ENCODE data around the gene SLC39A11. TPM values are rescaled to one million over a fixed set of nuclear protein-coding genes. Genes with fewer than 3 reads are reported as not detected.

Gene SLC39A11
- total RNA-seq, 1 experiment from 2014 or later = 56.1 TPM

GRCh38 chr17:73104450-73104849 lies 12.0 kb upstream of the SLC39A11 start:
- no peak for DNase-seq (ENCODE audit: low read depth, low spot score)
- Histone ChIP-seq H3K27me3 (ENCODE audit: control insufficient read depth, insufficient read depth, low read length) (no peaks in the 10 kb centered on the region), H3K9me3 (ENCODE audit: control insufficient read depth, insufficient read depth, low read depth, low read length) (no peaks in the 10 kb centered on the region), H3K4me3 (ENCODE audit: low read depth in 2 of 2, low read length in 2 of 2) (no peak overlapping the region), H3K36me3 (ENCODE audit: control insufficient read depth, insufficient read depth, low read length) (no peaks in the 10 kb centered on the region), H3K27ac (ENCODE audit: low read length) (no peak overlapping the region), H3K4me1 (ENCODE audit: control insufficient read depth, insufficient read depth, low read length) (no peaks in the 10 kb centered on the region)
- ChIA-PET CTCF (no interaction called here), POLR2A (no interaction called here)
- no peak for TF ChIP-seq TCF7L2 (IDR thresholded peaks at IDR 0.05; ENCODE audit: low read depth, low read length)
- TF ChIP-seq, protein P1, sequence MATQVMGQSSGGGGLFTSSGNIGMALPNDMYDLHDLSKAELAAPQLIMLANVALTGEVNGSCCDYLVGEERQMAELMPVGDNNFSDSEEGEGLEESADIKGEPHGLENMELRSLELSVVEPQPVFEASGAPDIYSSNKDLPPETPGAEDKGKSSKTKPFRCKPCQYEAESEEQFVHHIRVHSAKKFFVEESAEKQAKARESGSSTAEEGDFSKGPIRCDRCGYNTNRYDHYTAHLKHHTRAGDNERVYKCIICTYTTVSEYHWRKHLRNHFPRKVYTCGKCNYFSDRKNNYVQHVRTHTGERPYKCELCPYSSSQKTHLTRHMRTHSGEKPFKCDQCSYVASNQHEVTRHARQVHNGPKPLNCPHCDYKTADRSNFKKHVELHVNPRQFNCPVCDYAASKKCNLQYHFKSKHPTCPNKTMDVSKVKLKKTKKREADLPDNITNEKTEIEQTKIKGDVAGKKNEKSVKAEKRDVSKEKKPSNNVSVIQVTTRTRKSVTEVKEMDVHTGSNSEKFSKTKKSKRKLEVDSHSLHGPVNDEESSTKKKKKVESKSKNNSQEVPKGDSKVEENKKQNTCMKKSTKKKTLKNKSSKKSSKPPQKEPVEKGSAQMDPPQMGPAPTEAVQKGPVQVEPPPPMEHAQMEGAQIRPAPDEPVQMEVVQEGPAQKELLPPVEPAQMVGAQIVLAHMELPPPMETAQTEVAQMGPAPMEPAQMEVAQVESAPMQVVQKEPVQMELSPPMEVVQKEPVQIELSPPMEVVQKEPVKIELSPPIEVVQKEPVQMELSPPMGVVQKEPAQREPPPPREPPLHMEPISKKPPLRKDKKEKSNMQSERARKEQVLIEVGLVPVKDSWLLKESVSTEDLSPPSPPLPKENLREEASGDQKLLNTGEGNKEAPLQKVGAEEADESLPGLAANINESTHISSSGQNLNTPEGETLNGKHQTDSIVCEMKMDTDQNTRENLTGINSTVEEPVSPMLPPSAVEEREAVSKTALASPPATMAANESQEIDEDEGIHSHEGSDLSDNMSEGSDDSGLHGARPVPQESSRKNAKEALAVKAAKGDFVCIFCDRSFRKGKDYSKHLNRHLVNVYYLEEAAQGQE (IDR thresholded peaks at IDR 0.05; ENCODE audit: insufficient read depth in 1 of 2, low read depth in 2 of 2, low read length in 1 of 2) = no peak
- TF ChIP-seq SIN3A (IDR thresholded peaks at IDR 0.05; ENCODE audit: borderline replicate concordance, insufficient read depth, low read depth, low read length) = no peak
- TF ChIP-seq, protein P2, sequence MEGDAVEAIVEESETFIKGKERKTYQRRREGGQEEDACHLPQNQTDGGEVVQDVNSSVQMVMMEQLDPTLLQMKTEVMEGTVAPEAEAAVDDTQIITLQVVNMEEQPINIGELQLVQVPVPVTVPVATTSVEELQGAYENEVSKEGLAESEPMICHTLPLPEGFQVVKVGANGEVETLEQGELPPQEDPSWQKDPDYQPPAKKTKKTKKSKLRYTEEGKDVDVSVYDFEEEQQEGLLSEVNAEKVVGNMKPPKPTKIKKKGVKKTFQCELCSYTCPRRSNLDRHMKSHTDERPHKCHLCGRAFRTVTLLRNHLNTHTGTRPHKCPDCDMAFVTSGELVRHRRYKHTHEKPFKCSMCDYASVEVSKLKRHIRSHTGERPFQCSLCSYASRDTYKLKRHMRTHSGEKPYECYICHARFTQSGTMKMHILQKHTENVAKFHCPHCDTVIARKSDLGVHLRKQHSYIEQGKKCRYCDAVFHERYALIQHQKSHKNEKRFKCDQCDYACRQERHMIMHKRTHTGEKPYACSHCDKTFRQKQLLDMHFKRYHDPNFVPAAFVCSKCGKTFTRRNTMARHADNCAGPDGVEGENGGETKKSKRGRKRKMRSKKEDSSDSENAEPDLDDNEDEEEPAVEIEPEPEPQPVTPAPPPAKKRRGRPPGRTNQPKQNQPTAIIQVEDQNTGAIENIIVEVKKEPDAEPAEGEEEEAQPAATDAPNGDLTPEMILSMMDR (IDR thresholded peaks at IDR 0.05) = no peak
- TF ChIP-seq POLR2AphosphoS5 (IDR thresholded peaks at IDR 0.05; ENCODE audit: low read depth, low read length) = no peak
- BruUV-seq (replicated peaks) = no TSS peak
- no peak for ATAC-seq
- in situ Hi-C loops (cut with HindIII; ENCODE audit: low pct_unique_long_range_greater_than_20kb, low sequenced_read_pairs) (no loop called here), intact Hi-C loops (cut with micrococcal nuclease; ENCODE audit: unreplicated experiment) (no loop called here)

DNA sequence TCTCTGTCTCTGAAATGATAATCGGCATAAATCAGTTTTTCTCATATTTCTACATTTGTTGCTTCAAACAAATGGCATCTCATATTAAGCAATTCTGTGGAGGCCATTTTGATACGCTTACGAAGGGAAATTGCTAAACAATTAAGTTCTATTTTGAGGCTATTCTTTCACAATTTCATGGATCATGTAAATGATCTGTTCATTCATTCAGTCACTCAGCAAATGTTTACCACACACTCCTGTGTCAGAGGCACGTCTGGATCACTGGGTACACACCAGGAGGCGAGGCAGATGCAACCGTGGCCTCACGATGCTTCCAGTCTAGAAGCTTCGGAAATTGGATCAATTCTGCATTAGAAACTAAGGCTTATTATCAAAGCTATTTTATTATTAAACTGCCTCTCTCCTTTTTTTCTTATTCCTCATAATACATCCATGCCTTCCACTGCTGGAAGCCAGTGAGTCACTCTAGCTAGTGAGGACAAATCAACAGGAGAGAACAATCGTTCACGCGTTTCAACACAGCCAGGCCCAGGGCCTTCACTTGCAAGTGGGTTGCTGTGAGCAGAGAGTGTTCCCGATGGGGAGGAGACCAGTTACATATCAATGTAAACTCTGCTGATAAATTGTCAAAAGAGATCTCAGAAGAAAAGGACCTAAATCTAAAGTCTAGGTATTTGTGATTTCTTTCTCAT lies 11.3 kb upstream of the SLC39A11 start:
- H3K4me3 ChIP-seq (ENCODE audit: low read depth in 2 of 2, low read length in 2 of 2) = no peak overlapping the region
- DNase-seq (ENCODE audit: low read depth, low spot score) (no peak), ATAC-seq (no peak)
- intact Hi-C loops (cut with micrococcal nuclease; ENCODE audit: unreplicated experiment) = no loop called here
- H3K36me3 ChIP-seq (ENCODE audit: control insufficient read depth, insufficient read depth, low read length) = no peaks in the 10 kb centered on the region
- H3K27me3 ChIP-seq (ENCODE audit: control insufficient read depth, insufficient read depth, low read length) = no peaks in the 10 kb centered on the region
- H3K4me1 ChIP-seq (ENCODE audit: control insufficient read depth, insufficient read depth, low read length) = no peaks in the 10 kb centered on the region
- CTCF ChIA-PET = no interaction called here
- no peak overlapping the region for H3K27ac ChIP-seq (ENCODE audit: low read length)
- in situ Hi-C loops (cut with HindIII; ENCODE audit: low pct_unique_long_range_greater_than_20kb, low sequenced_read_pairs) = no loop called here
- POLR2A ChIA-PET = no interaction called here
- BruUV-seq (replicated peaks) = no TSS peak
- no peaks in the 10 kb centered on the region for H3K9me3 ChIP-seq (ENCODE audit: control insufficient read depth, insufficient read depth, low read depth, low read length)
- TF ChIP-seq, protein P2 (IDR thresholded peaks at IDR 0.05) = no peak

Measured in Panc1 (cell line).